ENCODE measurements around the gene PTPRN2. TPM values are rescaled to one million over a fixed set of nuclear protein-coding genes. Genes with fewer than 3 reads are reported as not detected.

The PTPRN2 gene
- total and polyA plus RNA-seq, 9 of the 15 experiments (the other 6 are each of a cell fraction or from before 2014, with no cell fraction given), result not detected

GRCh38 chr7:157837047-157837446 is 750.6 kb downstream of the PTPRN2 start:
- Histone ChIP-seq H3K4me2 (ENCODE audit: insufficient read depth, low read length) (no peak overlapping the region), H4K20me1 (replicated peaks; ENCODE audit: control insufficient read depth, insufficient read depth, low read length) (peaks cover 4% of the 10 kb centered on the region; the same call in 1 of the 2 replicates), H3K4me1 (replicated peaks in 1 of 2; ENCODE audit: control insufficient read depth in 2 of 2, insufficient read depth in 2 of 2, low read length in 2 of 2) (0 out of 5 replicates have a peak, but pooled peaks cover 0 to 2% of the 10 kb centered on the region in 2 experiments), H3K36me3 (ENCODE audit: control insufficient read depth, insufficient read depth, low read length) (no peaks in the 10 kb centered on the region), H3K9me1 (ENCODE audit: control insufficient read depth, insufficient read depth, low read length) (no peaks in the 10 kb centered on the region), H3K27me3 (ENCODE audit: control insufficient read depth in 2 of 2, insufficient read depth in 2 of 2, low read length in 2 of 2) (peaks cover 16 to 45% of the 10 kb centered on the region in 2 experiments), H2AFZ (ENCODE audit: low read depth, low read length) (no peak overlapping the region), H3K79me2 (ENCODE audit: control insufficient read depth, insufficient read depth, low read length) (no peaks in the 10 kb centered on the region), H3K9me3 (replicated peaks; ENCODE audit: control insufficient read depth, insufficient read depth, low read depth, low read length) (peaks cover 10% of the 10 kb centered on the region; the same call in 1 of the 2 replicates), H3K9ac (ENCODE audit: insufficient read depth in 1 of 2, low read depth in 2 of 2, low read length in 2 of 2) (no peak overlapping the region), H3K27ac (ENCODE audit: extremely low read depth, low read depth, low read length) (no peak overlapping the region), H3K4me3 (no peak overlapping the region)
- DNase-seq (ENCODE audit: extremely low read depth in 1 of 4, low spot score in 3 of 4), result no peak
- BruUV-seq (replicated peaks), result no TSS peak
- no peak for TF ChIP-seq NFE2 (IDR thresholded peaks at IDR 0.05; ENCODE audit: low read depth)
- TF ChIP-seq, protein P1, sequence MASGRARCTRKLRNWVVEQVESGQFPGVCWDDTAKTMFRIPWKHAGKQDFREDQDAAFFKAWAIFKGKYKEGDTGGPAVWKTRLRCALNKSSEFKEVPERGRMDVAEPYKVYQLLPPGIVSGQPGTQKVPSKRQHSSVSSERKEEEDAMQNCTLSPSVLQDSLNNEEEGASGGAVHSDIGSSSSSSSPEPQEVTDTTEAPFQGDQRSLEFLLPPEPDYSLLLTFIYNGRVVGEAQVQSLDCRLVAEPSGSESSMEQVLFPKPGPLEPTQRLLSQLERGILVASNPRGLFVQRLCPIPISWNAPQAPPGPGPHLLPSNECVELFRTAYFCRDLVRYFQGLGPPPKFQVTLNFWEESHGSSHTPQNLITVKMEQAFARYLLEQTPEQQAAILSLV (tag; IDR thresholded peaks at IDR 0.05), result no peak
- in situ Hi-C loops (cut with MboI) (no loop called here), intact Hi-C loops (cut with micrococcal nuclease) (no loop called here)
- ATAC-seq, result no peak
- ChIA-PET POLR2A (no interaction called here), CTCF (ENCODE audit: low intra/inter-chr PET ratio) (no interaction called here)
- 2% methylated on average over 6 of the region's 6 CpGs for WGBS (ENCODE audit: insufficient coverage, low coverage, missing lambda C conversion rate)
- FAIRE-seq, result no peak

- intact Hi-C loops (cut with micrococcal nuclease) (no loop called here), in situ Hi-C loops (cut with MboI) (no loop called here)
- no peaks in the 10 kb centered on the region for H3K9me1 ChIP-seq (ENCODE audit: control insufficient read depth, insufficient read depth, low read length)
- H2AFZ ChIP-seq (ENCODE audit: low read depth, low read length), result no peak overlapping the region
- H3K4me1 ChIP-seq (replicated peaks in 1 of 2; ENCODE audit: control insufficient read depth in 2 of 2, insufficient read depth in 2 of 2, low read length in 2 of 2), result no peaks in the 10 kb centered on the region
- H3K4me2 ChIP-seq (ENCODE audit: insufficient read depth, low read length), result no peak overlapping the region
- no peak overlapping the region for H3K4me3 ChIP-seq
- WGBS (ENCODE audit: insufficient coverage, low coverage, missing lambda C conversion rate), result 1% methylated on average over 20 of the region's 20 CpGs
- H3K27ac ChIP-seq (ENCODE audit: extremely low read depth, low read depth, low read length), result no peak overlapping the region
- no peak for ATAC-seq
- POLR2A ChIA-PET, result interaction anchor here (1.6 kb wide), 1 partner anchor 10 kb away, joined by 6 read pairs; no protein-coding TSS in a partner anchor
- peaks cover 3% of the 10 kb centered on the region; the same call in 1 of the 2 replicates for H3K9me3 ChIP-seq (replicated peaks; ENCODE audit: control insufficient read depth, insufficient read depth, low read depth, low read length)
- DNase-seq (ENCODE audit: extremely low read depth in 1 of 4, low spot score in 3 of 4), result no peak
- peak; percentile 52 for FAIRE-seq
- BruUV-seq (replicated peaks), result no TSS peak
- no peaks in the 10 kb centered on the region for H3K79me2 ChIP-seq (ENCODE audit: control insufficient read depth, insufficient read depth, low read length)
- no peaks in the 10 kb centered on the region for H3K36me3 ChIP-seq (ENCODE audit: control insufficient read depth, insufficient read depth, low read length)
- H4K20me1 ChIP-seq (replicated peaks; ENCODE audit: control insufficient read depth, insufficient read depth, low read length), result peaks cover 5% of the 10 kb centered on the region; the same call in 1 of the 2 replicates
- CTCF ChIA-PET (ENCODE audit: low intra/inter-chr PET ratio), result no interaction called here
- H3K9ac ChIP-seq (ENCODE audit: insufficient read depth in 1 of 2, low read depth in 2 of 2, low read length in 2 of 2), result no peak overlapping the region; a peak in 1 of 4 replicates
- peaks cover 26 to 57% of the 10 kb centered on the region in 2 experiments for H3K27me3 ChIP-seq (ENCODE audit: control insufficient read depth in 2 of 2, insufficient read depth in 2 of 2, low read length in 2 of 2)
- no peak for TF ChIP-seq ZNF699 (CRISPR knock-in tag; IDR thresholded peaks at IDR 0.05; ENCODE audit: insufficient replicate concordance)
- no peak for TF ChIP-seq ZC3H8 (IDR thresholded peaks at IDR 0.05)
- TF ChIP-seq TRIM25 (IDR thresholded peaks at IDR 0.05; ENCODE audit: borderline replicate concordance), result no peak
- no peak for TF ChIP-seq ZNF444 (CRISPR knock-in tag; IDR thresholded peaks at IDR 0.05)
Measured at GRCh38 chr7:157834501-157835163, 753.0 kb downstream of the PTPRN2 start.
